ENCODE results near the gene HCRT. TPM values are rescaled to one million over a fixed set of nuclear protein-coding genes. Genes with fewer than 3 reads are reported as not detected.
"Not testable (repeated sequence)": the region's sequence is repeated elsewhere in the genome, so short reads cannot be mapped to it uniquely, and the experiment has no call there.

HCRT gene
- total RNA-seq, 1 donor: not detected

DNA sequence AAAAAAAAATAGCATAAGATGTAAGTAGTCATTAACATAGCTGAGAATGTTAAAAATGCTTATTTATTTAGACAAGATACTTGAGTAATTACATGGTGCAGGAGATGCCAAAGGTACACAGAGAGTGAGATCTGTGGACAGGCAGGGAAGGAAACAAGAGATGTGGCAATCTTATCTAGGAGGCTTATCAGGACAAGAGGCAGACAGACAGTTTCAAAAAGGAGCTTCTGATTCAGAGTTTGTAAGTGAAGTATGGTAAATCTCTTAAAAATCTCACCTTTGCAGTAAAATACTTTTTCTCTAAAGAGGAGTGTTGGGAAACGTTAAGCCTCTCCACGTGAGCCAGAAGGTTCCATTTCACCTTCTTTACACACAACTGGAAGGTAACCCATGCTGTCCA is 28.9 kb upstream of the HCRT start:
- Histone ChIP-seq H3K9me3 (ENCODE audit: low read depth, low read length) (no peaks in the 10 kb centered on the region), H3K4me1 (ENCODE audit: insufficient read depth, low read length) (no peaks in the 10 kb centered on the region), H2AFZ (ENCODE audit: low read length) (no peak overlapping the region), H3K4me2 (ENCODE audit: insufficient read depth, low read length) (no peak overlapping the region), H3K79me2 (ENCODE audit: insufficient read depth, low read length) (no peaks in the 10 kb centered on the region), H3K27me3 (ENCODE audit: insufficient read depth, low read length) (no peaks in the 10 kb centered on the region), H4K20me1 (ENCODE audit: insufficient read depth, low read length) (no peaks in the 10 kb centered on the region), H3K27ac (ENCODE audit: low read depth, low read length) (no peak overlapping the region), H3K4me3 (ENCODE audit: insufficient read depth, low read length) (no peak overlapping the region), H3K36me3 (ENCODE audit: insufficient read depth, low read length) (peaks cover 48% of the 10 kb centered on the region)
- no peak for DNase-seq (ENCODE audit: insufficient read length, low spot score, missing footprints)
- TF ChIP-seq CTCF (IDR thresholded peaks at IDR 0.05; ENCODE audit: extremely low read depth, low read depth, low read length): no peak

- Histone ChIP-seq H3K27me3 (ENCODE audit: insufficient read depth, low read length) (no peaks in the 10 kb centered on the region), H3K79me2 (ENCODE audit: insufficient read depth, low read length) (no peaks in the 10 kb centered on the region), H3K9me3 (ENCODE audit: low read depth, low read length) (no peaks in the 10 kb centered on the region), H2AFZ (ENCODE audit: low read length) (no peak overlapping the region), H3K4me1 (ENCODE audit: insufficient read depth, low read length) (no peaks in the 10 kb centered on the region), H4K20me1 (ENCODE audit: insufficient read depth, low read length) (no peaks in the 10 kb centered on the region), H3K4me2 (ENCODE audit: insufficient read depth, low read length) (no peak overlapping the region), H3K36me3 (ENCODE audit: insufficient read depth, low read length) (peaks cover 46% of the 10 kb centered on the region), H3K27ac (ENCODE audit: low read depth, low read length) (no peak overlapping the region), H3K4me3 (ENCODE audit: insufficient read depth, low read length) (no peak overlapping the region)
- no peak for DNase-seq (ENCODE audit: insufficient read length, low spot score, missing footprints)
- TF ChIP-seq CTCF (IDR thresholded peaks at IDR 0.05; ENCODE audit: extremely low read depth, low read depth, low read length): no peak
Observed at GRCh38 chr17:42212382-42212781, 27.1 kb upstream of the HCRT start.

- H3K4me3 ChIP-seq (ENCODE audit: insufficient read depth, low read length); H4K20me1 ChIP-seq (ENCODE audit: insufficient read depth, low read length); H3K4me1 ChIP-seq (ENCODE audit: insufficient read depth, low read length); H3K9me3 ChIP-seq (ENCODE audit: low read depth, low read length); H3K79me2 ChIP-seq (ENCODE audit: insufficient read depth, low read length); H2AFZ ChIP-seq (ENCODE audit: low read length); H3K27me3 ChIP-seq (ENCODE audit: insufficient read depth, low read length); H3K4me2 ChIP-seq (ENCODE audit: insufficient read depth, low read length); DNase-seq (ENCODE audit: insufficient read length, low spot score, missing footprints); H3K27ac ChIP-seq (ENCODE audit: low read depth, low read length): not testable (repeated sequence)
- H3K36me3 ChIP-seq (ENCODE audit: insufficient read depth, low read length): peaks cover 46% of the 10 kb centered on the region
Observed at GRCh38 chr17:42211921-42212341, 26.7 kb upstream of the HCRT start.

- no peak for TF ChIP-seq CTCF (IDR thresholded peaks at IDR 0.05; ENCODE audit: extremely low read depth, low read depth, low read length)
- Histone ChIP-seq H3K4me3 (ENCODE audit: insufficient read depth, low read length) (no peak overlapping the region), H4K20me1 (ENCODE audit: insufficient read depth, low read length) (no peaks in the 10 kb centered on the region), H3K4me1 (ENCODE audit: insufficient read depth, low read length) (no peaks in the 10 kb centered on the region), H3K27me3 (ENCODE audit: insufficient read depth, low read length) (no peaks in the 10 kb centered on the region), H3K79me2 (ENCODE audit: insufficient read depth, low read length) (no peaks in the 10 kb centered on the region), H3K4me2 (ENCODE audit: insufficient read depth, low read length) (no peak overlapping the region), H3K9me3 (ENCODE audit: low read depth, low read length) (no peaks in the 10 kb centered on the region), H2AFZ (ENCODE audit: low read length) (no peak overlapping the region), H3K27ac (ENCODE audit: low read depth, low read length) (no peak overlapping the region), H3K36me3 (ENCODE audit: insufficient read depth, low read length) (peaks cover 43% of the 10 kb centered on the region)
- DNase-seq (ENCODE audit: insufficient read length, low spot score, missing footprints): no peak
Observed at GRCh38 chr17:42210046-42210445, 24.8 kb upstream of the HCRT start.

GRCh38 chr17:42206153-42206612 is 20.9 kb upstream of the HCRT start:
- H3K4me3 ChIP-seq (ENCODE audit: insufficient read depth, low read length); H3K9me3 ChIP-seq (ENCODE audit: low read depth, low read length); H2AFZ ChIP-seq (ENCODE audit: low read length); H3K79me2 ChIP-seq (ENCODE audit: insufficient read depth, low read length); H4K20me1 ChIP-seq (ENCODE audit: insufficient read depth, low read length); H3K27ac ChIP-seq (ENCODE audit: low read depth, low read length); DNase-seq (ENCODE audit: insufficient read length, low spot score, missing footprints); H3K4me2 ChIP-seq (ENCODE audit: insufficient read depth, low read length); H3K4me1 ChIP-seq (ENCODE audit: insufficient read depth, low read length); H3K27me3 ChIP-seq (ENCODE audit: insufficient read depth, low read length): not testable (repeated sequence)
- peaks cover 46% of the 10 kb centered on the region for H3K36me3 ChIP-seq (ENCODE audit: insufficient read depth, low read length)

Data from osteoblast (primary cell).